Spleen (tissue), 11 donors: ENCODE measurements around the gene SLC25A18. TPM values are rescaled to one million over a fixed set of nuclear protein-coding genes. Genes with fewer than 3 reads are reported as not detected.

Source experiments
- DNase-seq: peaks from one replicate; pipeline ENCODE4 v3.0.0-alpha.2; 2020
- H3K27ac ChIP-seq, 8 donors: fragments of 200-600 bp; sonication (generic) in 7 of 8; 1 replicate in 4 of 8; 2 replicates in 4 of 8; pipeline versions ENCODE4 v1.5.0 to v1.8.0; 2016 to 2021; ENCODE audit warnings: inconsistent platforms in 4 of 8, mild to moderate bottlenecking in 4 of 8, moderate library complexity in 1 of 8
- H3K27me3 ChIP-seq, 7 donors: fragments of 200-600 bp; sonication (generic) in 6 of 7; replicated peaks in 1 of 7; 1 replicate in 4 of 7; 2 replicates in 3 of 7; pipeline versions ENCODE4 v1.5.0 to v1.8.0; 2016 to 2021; ENCODE audit warnings: inconsistent platforms in 3 of 7, mild to moderate bottlenecking in 1 of 7
- H3K36me3 ChIP-seq, 6 donors: fragments of 200-600 bp; sonication (generic) in 5 of 6; 1 replicate in 4 of 6; 2 replicates in 2 of 6; pipeline versions ENCODE4 v1.5.0 to v1.8.0; 2016 to 2021; ENCODE audit warnings: inconsistent platforms in 2 of 6
- H3K4me1 ChIP-seq, 6 donors: fragments of 200-600 bp; sonication (generic) in 5 of 6; 1 replicate in 3 of 6; 2 replicates in 3 of 6; pipeline versions ENCODE4 v1.5.0 to v1.8.0; 2016 to 2021; ENCODE audit warnings: inconsistent platforms in 3 of 6
- H3K4me3 ChIP-seq, 8 donors: fragments of 200-600 bp; sonication (generic) in 7 of 8; 1 replicate in 4 of 8; 2 replicates in 4 of 8; pipeline versions ENCODE4 v1.5.0 to v1.8.0; 2016 to 2021; ENCODE audit warnings: inconsistent platforms in 4 of 8, mild to moderate bottlenecking in 4 of 8, moderate library complexity in 2 of 8
- H3K9me3 ChIP-seq, 8 donors: fragments of 200-600 bp; sonication (generic) in 7 of 8; 1 replicate in 4 of 8; 2 replicates in 4 of 8; pipeline versions ENCODE4 v1.5.0 to v1.8.0; 2016 to 2021; ENCODE audit warnings: inconsistent platforms in 4 of 8
- POLR2A ChIP-seq, 3 donors: fragments of 450-650 bp; IDR thresholded peaks; one replicate each; pipeline ENCODE4 v1.5.1; 2017; ENCODE audit warnings: antibody characterized with exemption in 3 of 3, mild to moderate bottlenecking in 1 of 3
- POLR2AphosphoS5 ChIP-seq, 3 donors: sonication (generic); formaldehyde crosslinking; IDR thresholded peaks; one replicate each; pipeline ENCODE4 v1.5.1; 2017; ENCODE audit warnings: antibody characterized with exemption in 3 of 3
- WGBS, 5 donors: extraction: QIAGEN DNeasy Blood & Tissue Kit in 3 of 5; methylation state at CpG; one replicate each; pipeline versions ENCODE4 v1.1.5 to v1.1.7; 2013 to 2018; 5-methylcytosine and 5-hydroxymethylcytosine counted together
- intact Hi-C: fragments of 100-400 bp; cut with DNase I; formaldehyde crosslinking; loops from one replicate; pipeline ENCODE4 v1.15.0; 2023; ENCODE audit warnings: low total_unique reads
- polyA plus RNA-seq, 3 donors: library from polyadenylated mRNA; stranded (reverse); fragments of 200-250 nt; gene quantifications; one replicate each; pipeline ENCODE4 v1.2.1, GENCODE V29; 2013
- total RNA-seq, 7 donors: library from RNA; depleted of rRNA in 3 of 7; stranded (reverse); fragments of >200 nt in 3 of 7; fragmentation: NEBNext Ultra II Directional in 4 of 7; extraction: Animal tissue kit (Norgen Biotek cat#: 25700) in 4 of 7; gene quantifications; one replicate each; pipeline versions ENCODE4 v1.1.0 to v1.2.1, GENCODE V29; 2016 to 2021
- TF ChIP-seq, protein P1 (sequence below), 11 experiments: fragments of 200-600 bp in 7 of 11; fragments of 450-650 bp in 4 of 11; sonication (generic) in 4 of 11; IDR thresholded peaks in 8 of 11; conservative IDR thresholded peaks in 3 of 11; 1 replicate in 7 of 11; 2 replicates in 4 of 11; pipeline versions ENCODE4 v1.4.0 to v1.8.0; 2016 to 2021; ENCODE audit warnings: antibody characterized with exemption in 11 of 11, inconsistent platforms in 4 of 11, mild to moderate bottlenecking in 1 of 11
- donor health status: healthy with polysubstance abuse.
- donor health status: DM: no; HTN: no; CAD: no; lungs with moderate emphysema.
- donor health status: DM: no; HTN: no; CAD: no.
- donor health status: Bipolar disorder and iron deficiency.
- donor health status: healthy.
- donor health status: DM: no; HTN: no; CAD: no.
- donor health status: DM: yes; HTN: yes; CAD: no.

Gene SLC25A18
- total and polyA plus RNA-seq, 10 donors = 0.13 to 12.3 (median 3.8) TPM

DNA sequence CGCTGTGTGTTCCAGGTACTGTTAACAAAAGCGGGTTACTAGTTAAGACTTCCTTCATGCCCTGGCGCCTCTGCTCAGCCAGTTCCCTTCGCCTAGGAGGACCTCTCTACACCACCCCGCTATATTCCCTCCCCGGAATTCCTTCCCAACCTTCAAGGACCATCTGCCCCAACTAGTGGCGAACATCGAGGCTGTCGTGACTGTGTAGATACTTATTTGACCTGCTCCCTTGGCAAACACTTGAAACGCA, 74.8 kb downstream of the SLC25A18 start:
- TF ChIP-seq, protein P1, sequence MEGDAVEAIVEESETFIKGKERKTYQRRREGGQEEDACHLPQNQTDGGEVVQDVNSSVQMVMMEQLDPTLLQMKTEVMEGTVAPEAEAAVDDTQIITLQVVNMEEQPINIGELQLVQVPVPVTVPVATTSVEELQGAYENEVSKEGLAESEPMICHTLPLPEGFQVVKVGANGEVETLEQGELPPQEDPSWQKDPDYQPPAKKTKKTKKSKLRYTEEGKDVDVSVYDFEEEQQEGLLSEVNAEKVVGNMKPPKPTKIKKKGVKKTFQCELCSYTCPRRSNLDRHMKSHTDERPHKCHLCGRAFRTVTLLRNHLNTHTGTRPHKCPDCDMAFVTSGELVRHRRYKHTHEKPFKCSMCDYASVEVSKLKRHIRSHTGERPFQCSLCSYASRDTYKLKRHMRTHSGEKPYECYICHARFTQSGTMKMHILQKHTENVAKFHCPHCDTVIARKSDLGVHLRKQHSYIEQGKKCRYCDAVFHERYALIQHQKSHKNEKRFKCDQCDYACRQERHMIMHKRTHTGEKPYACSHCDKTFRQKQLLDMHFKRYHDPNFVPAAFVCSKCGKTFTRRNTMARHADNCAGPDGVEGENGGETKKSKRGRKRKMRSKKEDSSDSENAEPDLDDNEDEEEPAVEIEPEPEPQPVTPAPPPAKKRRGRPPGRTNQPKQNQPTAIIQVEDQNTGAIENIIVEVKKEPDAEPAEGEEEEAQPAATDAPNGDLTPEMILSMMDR (IDR thresholded peaks at IDR 0.05 in 8 of 11, conservative IDR thresholded peaks at IDR 0.05 in 3 of 11) = peak in 1 of 11 experiments; percentile 24
- TF ChIP-seq POLR2AphosphoS5 (IDR thresholded peaks at IDR 0.05) = no peak
- TF ChIP-seq POLR2A (IDR thresholded peaks at IDR 0.05) = no peak
- peaks cover 0 to 14% (median 0%) of the 10 kb centered on the region in 6 donors for H3K36me3 ChIP-seq
- 1 to 3% (median 2%) methylated on average over 10 of the region's 10 CpGs for WGBS, 5 donors
- H3K27ac ChIP-seq = peak overlapping the region; percentile 95 to 99 (median 98)
- peaks cover 9 to 50% (median 28%) of the 10 kb centered on the region in 6 donors for H3K4me1 ChIP-seq
- H3K27me3 ChIP-seq = no peaks in the 10 kb centered on the region
- no peaks in the 10 kb centered on the region for H3K9me3 ChIP-seq
- peak overlapping the region; percentile 55 to 78 (median 62) for H3K4me3 ChIP-seq
- peak; percentile 75 for DNase-seq
- intact Hi-C loops = no loop called here

DNA sequence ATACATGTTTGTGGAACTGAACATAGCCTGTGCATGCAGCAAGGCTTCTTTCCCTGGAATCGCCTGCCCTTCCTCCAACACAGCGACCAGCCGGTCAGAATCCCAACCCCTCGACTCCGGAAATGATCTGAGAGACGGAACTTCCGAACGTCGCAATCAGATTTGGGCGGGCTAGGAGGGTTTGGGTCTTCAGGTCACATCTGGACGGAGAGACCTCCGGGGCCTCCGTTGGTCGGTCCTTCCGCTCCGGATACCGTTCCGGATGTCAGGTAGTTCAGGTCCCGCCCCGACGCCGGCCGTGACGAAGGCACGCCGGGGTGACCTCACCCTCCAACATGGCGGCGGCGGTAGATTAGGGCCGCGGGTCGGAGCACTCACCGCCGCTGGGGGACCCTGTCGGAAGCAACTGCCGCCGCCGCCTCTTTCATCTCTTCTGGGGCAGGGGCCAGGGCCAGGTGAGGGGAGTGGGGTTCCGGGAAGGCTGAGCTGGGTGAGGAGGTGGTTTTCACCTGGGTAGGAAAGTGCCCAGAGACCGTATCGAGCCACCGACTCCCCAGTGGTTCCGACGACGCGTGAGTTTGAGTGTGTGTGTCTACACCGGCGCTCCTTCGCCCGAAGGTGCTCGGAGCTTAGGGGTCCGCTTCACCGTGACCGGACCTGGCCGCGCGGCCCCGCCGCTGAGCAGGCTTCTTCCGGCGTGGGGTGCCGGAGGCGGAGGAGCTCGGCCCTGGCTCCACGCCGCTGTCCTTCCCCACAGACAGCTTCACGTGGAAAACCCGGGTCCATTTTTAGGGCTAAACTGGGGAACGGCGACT, 75.3 kb downstream of the SLC25A18 start, which contains the start of gene BCL2L13:
Gene BCL2L13 (plus strand): TSS at position 326 of the 815 bp plus-strand sequence. CDS start 16,955 bp downstream, outside the sequence.
- H3K4me1 ChIP-seq = peaks cover 9 to 54% (median 29%) of the 10 kb centered on the region in 6 donors
- intact Hi-C loops = no loop called here
- peaks cover 0 to 14% (median 0%) of the 10 kb centered on the region in 6 donors for H3K36me3 ChIP-seq
- no peaks in the 10 kb centered on the region for H3K9me3 ChIP-seq
- peak; percentile 98 for DNase-seq
- H3K27ac ChIP-seq = peak within 1 kb of the TSS; percentile 95 to 99 (median 98)
- peak; percentile 97 to 99 (median 98) for TF ChIP-seq POLR2AphosphoS5 (IDR thresholded peaks at IDR 0.05)
- TF ChIP-seq POLR2A (IDR thresholded peaks at IDR 0.05) = peak; percentile 71 to 90 (median 89)
- TF ChIP-seq, protein P1 (IDR thresholded peaks at IDR 0.05 in 8 of 11, conservative IDR thresholded peaks at IDR 0.05 in 3 of 11) = peak in 3 of 11 experiments; percentile 9 to 25 (median 9)
- H3K4me3 ChIP-seq = peak within 1 kb of the TSS; percentile 55 to 78 (median 62)
- H3K27me3 ChIP-seq = no peaks in the 10 kb centered on the region
- WGBS, 5 donors = 0% methylated on average over 42 to 70 of the region's 70 CpGs

DNA sequence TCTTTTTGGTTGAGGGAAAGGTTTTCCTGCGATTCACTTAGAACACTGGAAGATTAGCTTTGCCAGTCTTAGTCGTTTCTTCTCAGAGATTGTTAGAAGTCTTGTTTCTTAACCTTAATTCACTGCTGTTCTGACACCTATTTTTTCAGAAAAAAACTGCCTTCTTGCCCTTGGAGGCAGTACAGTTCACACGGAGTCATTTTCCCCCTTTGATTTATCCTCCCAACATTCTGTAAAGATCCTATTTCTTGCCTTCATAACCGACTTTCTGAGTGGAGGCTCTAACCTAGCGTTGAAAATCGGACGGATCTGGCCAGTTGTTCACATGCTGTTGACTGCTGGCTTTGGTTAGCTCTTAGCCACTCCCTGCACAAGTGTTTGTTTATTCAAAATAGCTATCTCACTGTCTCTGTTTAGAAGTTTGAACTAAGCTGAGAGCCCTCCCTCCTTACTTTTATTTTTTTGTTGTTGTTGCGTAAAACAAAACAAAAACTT, 76.0 kb downstream of the SLC25A18 start:
- TF ChIP-seq POLR2A (IDR thresholded peaks at IDR 0.05) (no peak), POLR2AphosphoS5 (IDR thresholded peaks at IDR 0.05) (no peak)
- TF ChIP-seq, protein P1 (IDR thresholded peaks at IDR 0.05 in 8 of 11, conservative IDR thresholded peaks at IDR 0.05 in 3 of 11) = no peak
- 5 to 8% (median 6%) methylated on average over 8 of the region's 8 CpGs for WGBS, 5 donors
- Histone ChIP-seq H3K9me3 (no peaks in the 10 kb centered on the region), H3K4me3 (peak overlapping the region; percentile 55 to 78 (median 62)), H3K27me3 (no peaks in the 10 kb centered on the region), H3K27ac (peak overlapping the region; percentile 95 to 99 (median 98)), H3K4me1 (peaks cover 9 to 54% (median 29%) of the 10 kb centered on the region in 6 donors), H3K36me3 (peaks cover 0 to 15% (median 0%) of the 10 kb centered on the region in 6 donors)
- no peak for DNase-seq
- intact Hi-C loops = no loop called here

Other genes with a start within 250 kb of the SLC25A18 start
- 1 to 10 TPM in 5 of 7 donors, under 1 TPM in 2; 0.59 to 3.0 (median 1.2) TPM for gene CECR2, start 194.0 kb upstream of the SLC25A18 start, total RNA-seq
- gene CECR2, start 194.0 kb upstream of the SLC25A18 start, polyA plus RNA-seq = under 1 TPM; 0.05 to 0.22 (median 0.13) TPM
- gene ATP6V1E1, start 65.3 kb downstream of the SLC25A18 start, total RNA-seq = 100 to 1,000 TPM in 6 of 7 donors, 10 to 100 TPM in 1; 85.3 to 127 (median 112) TPM
- gene ATP6V1E1, start 65.3 kb downstream of the SLC25A18 start, polyA plus RNA-seq = 100 to 1,000 TPM in 1 of 3 donors, 10 to 100 TPM in 2; 66.1 to 115 (median 99.6) TPM
- 10 to 100 TPM; 29.4 to 53.5 (median 38.2) TPM for gene BCL2L13, start 75.3 kb downstream of the SLC25A18 start, total RNA-seq
- 10 to 100 TPM; 13.4 to 20.3 (median 17.2) TPM for gene BCL2L13, start 75.3 kb downstream of the SLC25A18 start, polyA plus RNA-seq
- 10 to 100 TPM; 45.4 to 73.4 (median 51.5) TPM for gene BID, start 211.0 kb downstream of the SLC25A18 start, total RNA-seq
- 10 to 100 TPM; 37.7 to 49.2 (median 41.3) TPM for gene BID, start 211.0 kb downstream of the SLC25A18 start, polyA plus RNA-seq